ENCODE measurements around the gene VPS26A. TPM values are rescaled to one million over a fixed set of nuclear protein-coding genes. Genes with fewer than 3 reads are reported as not detected.
A peak's percentile ranks its signal among the peaks of the same experiment; 100 is the strongest.
"Not testable (repeated sequence)": the region's sequence is repeated elsewhere in the genome, so short reads cannot be mapped to it uniquely, and the experiment has no call there.

Gene VPS26A
- total RNA-seq, 1 donor from 2014 or later, result 42.6 TPM

DNA sequence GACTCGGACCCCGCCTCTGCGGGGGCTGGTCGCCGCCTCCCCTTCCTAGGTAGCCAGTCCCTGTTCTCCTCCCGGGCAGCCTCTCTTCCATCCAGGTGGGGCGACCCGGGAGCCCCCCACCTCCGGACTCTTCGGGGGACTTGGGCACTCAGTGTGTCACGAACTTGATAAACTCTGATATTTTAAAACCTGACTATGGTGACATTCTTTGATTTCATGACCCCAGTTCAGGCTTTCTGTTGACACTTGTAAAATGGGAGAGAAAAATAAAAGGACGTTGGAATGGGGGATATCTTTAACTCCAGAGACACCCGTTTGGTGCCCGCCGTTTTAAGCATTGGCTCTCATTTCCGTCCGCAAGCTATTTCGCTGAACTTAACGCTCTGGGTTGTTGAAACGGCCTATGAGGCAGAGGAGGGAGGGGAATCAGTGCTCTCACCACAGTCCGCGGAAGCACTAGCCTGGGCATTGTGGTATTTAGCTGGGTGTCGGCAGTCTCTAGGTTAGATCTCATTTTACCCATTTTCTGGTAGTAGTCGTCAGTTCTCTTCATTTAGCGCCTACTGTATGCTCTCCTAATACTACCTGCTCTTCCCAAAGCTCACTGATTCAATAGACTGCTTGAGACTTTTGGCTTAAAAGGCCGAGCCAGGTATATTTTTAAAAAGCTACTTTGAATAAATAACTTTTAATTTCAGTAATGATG, 738 bp downstream of the VPS26A start:
- FAIRE-seq (no peak), DNase-seq (ENCODE audit: low read depth) (peak; percentile 71)
- TF ChIP-seq CTCF (IDR thresholded peaks at IDR 0.05; ENCODE audit: insufficient read depth, low read length, severe bottlenecking), result no peak
- Histone ChIP-seq H3K27me3 (ENCODE audit: control insufficient read depth, insufficient read depth, low read length) (no peaks in the 10 kb centered on the region), H3K4me3 (ENCODE audit: low read depth, low read length) (peak overlapping the region; percentile 89), H3K36me3 (ENCODE audit: control insufficient read depth, insufficient read depth, low read length) (no peaks in the 10 kb centered on the region)

DNA sequence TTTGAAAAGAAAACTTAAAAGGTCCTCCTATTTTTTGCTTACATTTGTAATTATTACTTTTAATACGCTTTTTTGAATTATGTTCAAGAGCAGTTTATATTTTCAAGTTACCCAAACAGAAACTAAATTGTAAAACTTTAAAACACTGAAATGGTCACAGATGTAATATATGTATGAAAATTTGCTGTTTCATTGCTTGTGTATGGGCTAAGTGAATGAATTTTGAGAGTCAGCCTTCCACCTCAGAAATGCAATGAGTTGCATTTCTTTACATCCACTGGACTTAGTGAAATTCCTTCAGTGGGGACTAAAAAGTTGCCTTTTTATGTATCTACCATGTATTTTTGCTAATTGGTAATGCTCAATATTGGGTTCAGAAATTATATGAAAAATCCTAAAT, 1.6 kb downstream of the VPS26A start:
- no peak for DNase-seq (ENCODE audit: low read depth)
- TF ChIP-seq CTCF (IDR thresholded peaks at IDR 0.05; ENCODE audit: insufficient read depth, low read length, severe bottlenecking), result no peak
- no peaks in the 10 kb centered on the region for H3K36me3 ChIP-seq (ENCODE audit: control insufficient read depth, insufficient read depth, low read length)
- FAIRE-seq, result no peak
- H3K4me3 ChIP-seq (ENCODE audit: low read depth, low read length), result peak overlapping the region; percentile 89
- no peaks in the 10 kb centered on the region for H3K27me3 ChIP-seq (ENCODE audit: control insufficient read depth, insufficient read depth, low read length)

- no peak for FAIRE-seq
- no peak for DNase-seq (ENCODE audit: low read depth)
- Histone ChIP-seq H3K4me3 (ENCODE audit: low read depth, low read length) (no peak overlapping the region), H3K27me3 (ENCODE audit: control insufficient read depth, insufficient read depth, low read length) (no peaks in the 10 kb centered on the region), H3K36me3 (ENCODE audit: control insufficient read depth, insufficient read depth, low read length) (peaks cover 2% of the 10 kb centered on the region)
- TF ChIP-seq CTCF (IDR thresholded peaks at IDR 0.05; ENCODE audit: insufficient read depth, low read length, severe bottlenecking), result no peak
Observed at GRCh38 chr10:69130251-69130650, 6.3 kb downstream of the VPS26A start.

GRCh38 chr10:69139961-69140360, 16.0 kb downstream of the VPS26A start:
- DNase-seq (ENCODE audit: low read depth) (no peak), FAIRE-seq (no peak)
- Histone ChIP-seq H3K36me3 (ENCODE audit: control insufficient read depth, insufficient read depth, low read length) (peaks cover 2% of the 10 kb centered on the region), H3K27me3 (ENCODE audit: control insufficient read depth, insufficient read depth, low read length) (no peaks in the 10 kb centered on the region), H3K4me3 (ENCODE audit: low read depth, low read length) (no peak overlapping the region)
- no peak for TF ChIP-seq CTCF (IDR thresholded peaks at IDR 0.05; ENCODE audit: insufficient read depth, low read length, severe bottlenecking)

- H3K4me3 ChIP-seq (ENCODE audit: low read depth, low read length), result no peak overlapping the region
- H3K27me3 ChIP-seq (ENCODE audit: control insufficient read depth, insufficient read depth, low read length), result no peaks in the 10 kb centered on the region
- no peak for TF ChIP-seq CTCF (IDR thresholded peaks at IDR 0.05; ENCODE audit: insufficient read depth, low read length, severe bottlenecking)
- FAIRE-seq, result no peak
- no peak for DNase-seq (ENCODE audit: low read depth)
- H3K36me3 ChIP-seq (ENCODE audit: control insufficient read depth, insufficient read depth, low read length), result peaks cover 2% of the 10 kb centered on the region
Observed at GRCh38 chr10:69141304-69141703, 17.3 kb downstream of the VPS26A start.

- DNase-seq (ENCODE audit: low read depth); H3K27me3 ChIP-seq (ENCODE audit: control insufficient read depth, insufficient read depth, low read length); H3K4me3 ChIP-seq (ENCODE audit: low read depth, low read length); FAIRE-seq; H3K36me3 ChIP-seq (ENCODE audit: control insufficient read depth, insufficient read depth, low read length): not testable (repeated sequence)
Observed at GRCh38 chr10:69142074-69142473, 18.1 kb downstream of the VPS26A start.

All from bronchial epithelial cell (primary cell).